ENCODE results near the gene SMNDC1.

SMNDC1 gene

GRCh38 chr10:110244550-110244949 is 60.2 kb downstream of the SMNDC1 start:
- DNase-seq, result no peak

- DNase-seq, result no peak
Observed at GRCh38 chr10:110242511-110242910, 62.2 kb downstream of the SMNDC1 start.

- DNase-seq, result no peak
Observed at GRCh38 chr10:110241841-110242240, 62.9 kb downstream of the SMNDC1 start.

- DNase-seq, result no peak
Observed at GRCh38 chr10:110241407-110241806, 63.3 kb downstream of the SMNDC1 start.

Data from activated naive CD4-positive, alpha-beta T cell (primary cell).